AG04449 (cell line): ENCODE results near the gene LAMA2.

Experiments used
- CTCF ChIA-PET: fragments of 350-600 bp; formaldehyde crosslinking; extraction: SDS; loops from one replicate; lab custom pipeline; 2021; ENCODE audit warnings: antibody characterized with exemption; lab: Yijun Ruan, JAX
- POLR2A ChIA-PET: fragments of 400-600, 350-600 bp; formaldehyde crosslinking; extraction: SDS; loops from one replicate; lab custom pipeline; 2020; ENCODE audit warnings: antibody characterized with exemption, inconsistent platforms; lab: Yijun Ruan, JAX
- DNase-seq: peaks from one replicate; pipeline ENCODE4 v3.0.0-alpha.2; 2010; ENCODE audit warnings: low read depth, low spot score
- H3K4me3 ChIP-seq: 2 replicates; pipeline ENCODE4 v1.5.1; 2011; ENCODE audit warnings: low read depth, mild to moderate bottlenecking, control low read depth, low read length
- TF ChIP-seq, protein P1 (sequence below): IDR thresholded peaks from one replicate; pipeline ENCODE4 v1.5.1; 2011; ENCODE audit warnings: mild to moderate bottlenecking, moderate library complexity, low read length, control low read depth, inconsistent platforms; ENCODE audit not compliant: insufficient read depth; ENCODE audit errors: missing control alignments

LAMA2 gene

DNA sequence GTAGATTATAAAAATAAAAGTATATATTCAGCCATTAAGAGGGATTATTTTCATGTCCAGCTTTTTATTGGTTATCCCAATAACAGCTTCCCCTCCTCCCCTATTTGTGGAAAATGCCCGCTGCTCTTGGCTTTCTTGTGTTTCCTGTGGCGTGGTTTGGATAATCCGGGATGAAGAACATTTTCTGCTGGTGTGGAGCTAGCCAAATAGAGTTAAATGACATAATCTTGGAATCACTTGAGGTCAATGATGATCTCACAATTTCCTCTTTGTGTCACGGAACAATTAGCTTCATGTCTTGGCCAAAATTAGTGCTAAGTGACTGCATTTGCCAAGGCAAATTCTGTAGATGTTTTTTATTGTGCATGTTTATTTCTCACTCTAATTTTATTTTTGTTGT, 394.0 kb downstream of the LAMA2 start:
- TF ChIP-seq, protein P1, sequence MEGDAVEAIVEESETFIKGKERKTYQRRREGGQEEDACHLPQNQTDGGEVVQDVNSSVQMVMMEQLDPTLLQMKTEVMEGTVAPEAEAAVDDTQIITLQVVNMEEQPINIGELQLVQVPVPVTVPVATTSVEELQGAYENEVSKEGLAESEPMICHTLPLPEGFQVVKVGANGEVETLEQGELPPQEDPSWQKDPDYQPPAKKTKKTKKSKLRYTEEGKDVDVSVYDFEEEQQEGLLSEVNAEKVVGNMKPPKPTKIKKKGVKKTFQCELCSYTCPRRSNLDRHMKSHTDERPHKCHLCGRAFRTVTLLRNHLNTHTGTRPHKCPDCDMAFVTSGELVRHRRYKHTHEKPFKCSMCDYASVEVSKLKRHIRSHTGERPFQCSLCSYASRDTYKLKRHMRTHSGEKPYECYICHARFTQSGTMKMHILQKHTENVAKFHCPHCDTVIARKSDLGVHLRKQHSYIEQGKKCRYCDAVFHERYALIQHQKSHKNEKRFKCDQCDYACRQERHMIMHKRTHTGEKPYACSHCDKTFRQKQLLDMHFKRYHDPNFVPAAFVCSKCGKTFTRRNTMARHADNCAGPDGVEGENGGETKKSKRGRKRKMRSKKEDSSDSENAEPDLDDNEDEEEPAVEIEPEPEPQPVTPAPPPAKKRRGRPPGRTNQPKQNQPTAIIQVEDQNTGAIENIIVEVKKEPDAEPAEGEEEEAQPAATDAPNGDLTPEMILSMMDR = no peak
- CTCF ChIA-PET = interaction anchor here (1.2 kb wide), 1 partner anchor 8 kb away, joined by 3 read pairs; no protein-coding TSS in a partner anchor
- POLR2A ChIA-PET = no interaction called here
- no peak for DNase-seq
- no peak overlapping the region for H3K4me3 ChIP-seq

DNA sequence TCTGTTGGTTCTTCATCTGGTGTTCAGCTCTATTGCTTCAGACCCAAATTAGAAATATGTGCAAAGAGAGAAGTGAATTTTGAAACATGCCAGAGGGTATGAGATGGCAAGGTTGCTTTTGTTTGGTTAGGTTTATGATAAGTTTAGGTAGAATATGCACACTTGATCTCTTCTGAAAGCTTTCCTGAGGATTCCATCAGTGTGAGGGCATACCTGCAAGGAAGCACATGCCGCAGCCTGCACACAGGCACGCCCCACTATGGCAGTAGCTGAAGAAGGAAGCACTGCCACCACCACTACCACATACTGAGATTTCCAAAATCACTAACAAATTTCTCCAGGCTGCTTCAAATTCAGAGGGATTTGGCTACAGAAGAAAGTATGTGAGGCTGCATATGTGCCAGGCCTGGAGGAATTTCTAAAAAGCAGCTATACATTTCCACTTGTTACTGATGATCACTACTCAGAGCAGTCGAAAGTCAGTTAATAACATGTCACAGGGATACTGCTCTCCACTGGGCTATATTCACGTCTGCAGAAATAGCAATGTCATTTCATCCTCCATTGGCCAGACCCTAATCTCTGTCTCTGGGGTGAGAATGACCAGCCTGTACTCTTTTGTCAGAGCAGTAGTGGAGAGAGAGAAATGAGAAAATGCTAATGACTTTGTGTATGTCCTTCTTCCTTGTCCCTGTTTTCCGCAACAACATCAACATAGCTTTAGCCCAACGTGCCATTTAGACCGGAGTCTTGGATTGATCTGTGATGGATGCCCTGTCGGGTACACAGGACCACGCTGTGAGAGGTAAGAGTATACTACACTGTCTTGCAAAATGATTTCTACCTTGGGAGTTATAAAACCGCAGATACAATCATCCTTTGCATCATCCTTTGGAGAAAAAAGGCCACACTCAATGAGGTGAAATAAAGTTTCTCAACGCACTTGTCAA, 396.7 kb downstream of the LAMA2 start:
- TF ChIP-seq, protein P1 = no peak
- no peak overlapping the region for H3K4me3 ChIP-seq
- POLR2A ChIA-PET = no interaction called here
- no peak for DNase-seq
- CTCF ChIA-PET = no interaction called here

DNA sequence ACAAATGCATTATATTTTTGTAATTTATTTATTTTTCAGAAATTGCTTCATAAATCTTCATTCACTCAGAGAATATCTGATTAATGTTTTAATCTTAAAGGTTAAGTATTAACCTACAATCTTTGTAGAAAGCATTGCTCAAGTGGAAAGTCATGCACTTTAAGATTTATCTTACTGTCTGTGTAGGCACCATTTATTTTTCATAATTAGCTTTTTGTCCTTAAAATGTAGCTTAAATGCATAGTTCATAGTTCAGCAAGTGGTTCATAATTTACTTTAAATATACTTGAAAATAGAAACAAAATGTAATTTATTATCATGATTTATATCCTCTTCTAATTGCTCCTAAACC, 397.3 kb downstream of the LAMA2 start:
- H3K4me3 ChIP-seq = no peak overlapping the region
- DNase-seq = no peak
- TF ChIP-seq, protein P1 = no peak
- ChIA-PET CTCF (no interaction called here), POLR2A (no interaction called here)

DNA sequence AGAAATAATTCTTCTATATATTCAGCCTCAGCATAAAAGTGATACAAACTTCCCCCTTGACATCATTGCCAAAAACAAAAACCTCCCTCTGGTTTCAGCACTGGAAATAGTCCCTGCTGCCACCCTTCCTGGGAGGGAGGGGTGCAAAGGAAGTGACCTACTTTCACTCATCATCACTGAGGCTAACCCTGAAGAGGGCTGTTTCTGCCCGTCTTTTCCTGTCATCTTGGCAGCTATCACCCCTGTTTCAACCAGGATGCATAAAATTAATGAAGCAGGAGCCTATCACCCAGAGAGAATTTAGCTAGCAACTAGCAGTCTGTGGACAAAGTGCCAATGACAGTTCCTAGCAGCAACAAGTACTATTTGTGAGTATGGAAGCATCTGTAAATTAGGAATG, 397.8 kb downstream of the LAMA2 start:
- POLR2A ChIA-PET = no interaction called here
- TF ChIP-seq, protein P1 = no peak
- CTCF ChIA-PET = no interaction called here
- H3K4me3 ChIP-seq = no peak overlapping the region
- no peak for DNase-seq

DNA sequence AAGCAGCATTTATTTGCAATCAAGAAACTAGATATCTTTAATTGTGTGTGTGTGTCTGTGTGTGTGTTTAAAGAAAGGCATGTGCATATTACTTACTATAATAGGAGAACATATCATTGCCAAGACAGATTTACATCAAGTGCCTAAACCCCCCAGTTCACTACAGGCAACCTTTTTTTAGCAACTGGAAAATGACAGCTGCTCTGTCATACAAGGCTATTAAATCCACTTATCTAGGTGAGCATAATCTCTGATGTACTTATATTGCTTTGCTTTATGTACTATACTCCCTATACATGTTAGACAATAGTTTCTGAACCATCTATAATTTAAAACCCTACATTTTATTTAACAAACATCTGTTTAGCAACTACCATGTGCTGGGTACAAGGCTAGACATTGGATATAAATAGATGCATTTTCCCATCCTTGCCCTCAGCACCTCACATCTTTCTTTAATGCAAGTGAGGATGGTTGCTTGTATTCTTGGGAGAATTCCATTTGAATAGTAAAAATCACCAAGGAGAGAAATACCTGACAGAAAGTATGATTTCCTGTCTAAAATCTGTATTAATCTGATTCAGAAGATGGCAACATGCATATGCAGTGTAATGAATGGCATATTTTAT, 398.3 kb downstream of the LAMA2 start:
- H3K4me3 ChIP-seq = no peak overlapping the region
- no peak for DNase-seq
- POLR2A ChIA-PET = no interaction called here
- TF ChIP-seq, protein P1 = no peak
- CTCF ChIA-PET = no interaction called here

DNA sequence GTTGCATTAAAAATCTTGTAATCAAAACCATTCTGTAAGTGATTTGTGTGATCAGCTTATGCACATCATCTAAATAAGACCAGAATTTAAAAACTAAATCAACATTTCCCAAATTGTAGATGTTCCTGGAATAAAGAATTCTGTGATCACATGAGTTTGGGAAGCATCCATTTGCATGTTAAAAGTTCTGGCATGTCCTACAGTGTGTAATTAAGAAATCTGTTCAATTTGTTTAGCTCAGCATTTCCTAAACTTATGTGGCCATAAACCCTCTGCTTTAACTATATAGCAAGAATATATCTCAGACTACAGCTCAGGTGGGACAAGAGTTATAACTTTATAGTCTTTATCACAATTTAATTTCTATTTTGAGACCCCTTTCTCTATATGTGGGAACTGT, 399.1 kb downstream of the LAMA2 start:
- CTCF ChIA-PET = no interaction called here
- H3K4me3 ChIP-seq = no peak overlapping the region

More for the DNA sequence above, 399.1 kb downstream of the LAMA2 start:
- POLR2A ChIA-PET = no interaction called here
- no peak for DNase-seq
- TF ChIP-seq, protein P1 = no peak
